GM06990 (cell line): ENCODE results near the gene FOXO6.

ENCODE experiments used
- DNase-seq: peaks from one replicate; pipeline ENCODE4 v3.0.0-alpha.2; 2011; ENCODE audit not compliant: insufficient read length; ENCODE audit errors: extremely low read depth
- H3K27me3 ChIP-seq: replicated peaks from 2 replicates; pipeline ENCODE4 v1.6.0; 2011; ENCODE audit warnings: low read length; ENCODE audit not compliant: control insufficient read depth, insufficient read depth
- H3K36me3 ChIP-seq: 2 replicates; pipeline ENCODE4 v1.5.1; 2011; ENCODE audit warnings: low read length; ENCODE audit not compliant: control insufficient read depth, insufficient read depth
- H3K4me3 ChIP-seq: replicated peaks from 2 replicates; pipeline ENCODE4 v1.5.1; 2011; ENCODE audit warnings: low read depth, mild to moderate bottlenecking, control low read depth, low read length
- TF ChIP-seq, protein P1 (sequence below): IDR thresholded peaks from 2 replicates; pipeline ENCODE4 v1.5.1; 2011; ENCODE audit warnings: low read length, control low read depth, mild to moderate bottlenecking, inconsistent platforms; ENCODE audit not compliant: insufficient read depth, poor library complexity, severe bottlenecking

FOXO6 gene

DNA sequence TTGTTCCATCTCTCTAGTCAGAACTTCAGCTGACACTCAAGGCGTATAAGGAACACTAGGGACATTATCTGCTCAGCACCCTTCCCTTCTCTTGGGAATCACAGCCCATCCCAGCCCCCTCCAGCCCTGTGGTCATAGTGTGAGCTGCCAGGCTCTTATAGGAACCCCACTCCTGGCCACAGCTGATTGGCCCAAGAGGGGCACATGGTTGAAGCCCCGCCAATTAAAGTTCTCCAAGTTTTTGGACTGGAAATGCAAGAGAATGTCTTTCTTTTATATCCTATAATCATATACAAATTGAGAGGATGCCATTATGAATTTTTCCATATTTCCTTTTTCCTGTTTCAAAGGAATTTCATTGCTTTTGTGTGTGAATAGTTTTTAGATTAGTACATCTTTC is 40.7 kb downstream of the FOXO6 start:
- no peak for DNase-seq
- TF ChIP-seq, protein P1, sequence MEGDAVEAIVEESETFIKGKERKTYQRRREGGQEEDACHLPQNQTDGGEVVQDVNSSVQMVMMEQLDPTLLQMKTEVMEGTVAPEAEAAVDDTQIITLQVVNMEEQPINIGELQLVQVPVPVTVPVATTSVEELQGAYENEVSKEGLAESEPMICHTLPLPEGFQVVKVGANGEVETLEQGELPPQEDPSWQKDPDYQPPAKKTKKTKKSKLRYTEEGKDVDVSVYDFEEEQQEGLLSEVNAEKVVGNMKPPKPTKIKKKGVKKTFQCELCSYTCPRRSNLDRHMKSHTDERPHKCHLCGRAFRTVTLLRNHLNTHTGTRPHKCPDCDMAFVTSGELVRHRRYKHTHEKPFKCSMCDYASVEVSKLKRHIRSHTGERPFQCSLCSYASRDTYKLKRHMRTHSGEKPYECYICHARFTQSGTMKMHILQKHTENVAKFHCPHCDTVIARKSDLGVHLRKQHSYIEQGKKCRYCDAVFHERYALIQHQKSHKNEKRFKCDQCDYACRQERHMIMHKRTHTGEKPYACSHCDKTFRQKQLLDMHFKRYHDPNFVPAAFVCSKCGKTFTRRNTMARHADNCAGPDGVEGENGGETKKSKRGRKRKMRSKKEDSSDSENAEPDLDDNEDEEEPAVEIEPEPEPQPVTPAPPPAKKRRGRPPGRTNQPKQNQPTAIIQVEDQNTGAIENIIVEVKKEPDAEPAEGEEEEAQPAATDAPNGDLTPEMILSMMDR = no peak
- Histone ChIP-seq H3K4me3 (no peak overlapping the region), H3K36me3 (no peaks in the 10 kb centered on the region), H3K27me3 (no peaks in the 10 kb centered on the region; the same call in none of the 2 replicates)

DNA sequence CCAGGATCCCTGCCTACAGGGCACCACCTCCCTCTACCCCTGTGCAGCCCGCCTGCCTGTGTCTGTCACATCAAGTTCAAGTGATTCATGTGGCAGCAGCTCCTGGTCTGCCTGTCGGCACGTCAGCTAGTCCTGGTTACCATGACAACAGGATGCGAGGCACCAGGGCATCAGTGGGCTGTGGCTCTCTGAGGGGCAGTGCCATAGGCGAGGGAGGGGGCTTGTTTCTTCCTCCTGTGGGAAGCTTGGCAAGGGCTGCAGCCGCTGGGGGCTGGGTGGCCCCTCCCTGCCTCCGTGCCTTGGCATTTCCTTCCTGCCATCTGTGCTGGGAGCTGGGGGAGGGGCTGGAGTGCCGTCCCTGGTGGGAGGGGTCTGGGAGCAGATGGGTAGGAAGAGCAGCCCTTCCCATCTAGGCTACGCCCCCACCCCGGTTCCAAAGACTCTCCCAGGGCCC is 43.1 kb downstream of the FOXO6 start:
- Histone ChIP-seq H3K27me3 (peaks cover 1% of the 10 kb centered on the region), H3K36me3 (no peaks in the 10 kb centered on the region), H3K4me3 (no peak overlapping the region)
- DNase-seq = no peak
- TF ChIP-seq, protein P1 = no peak

DNA sequence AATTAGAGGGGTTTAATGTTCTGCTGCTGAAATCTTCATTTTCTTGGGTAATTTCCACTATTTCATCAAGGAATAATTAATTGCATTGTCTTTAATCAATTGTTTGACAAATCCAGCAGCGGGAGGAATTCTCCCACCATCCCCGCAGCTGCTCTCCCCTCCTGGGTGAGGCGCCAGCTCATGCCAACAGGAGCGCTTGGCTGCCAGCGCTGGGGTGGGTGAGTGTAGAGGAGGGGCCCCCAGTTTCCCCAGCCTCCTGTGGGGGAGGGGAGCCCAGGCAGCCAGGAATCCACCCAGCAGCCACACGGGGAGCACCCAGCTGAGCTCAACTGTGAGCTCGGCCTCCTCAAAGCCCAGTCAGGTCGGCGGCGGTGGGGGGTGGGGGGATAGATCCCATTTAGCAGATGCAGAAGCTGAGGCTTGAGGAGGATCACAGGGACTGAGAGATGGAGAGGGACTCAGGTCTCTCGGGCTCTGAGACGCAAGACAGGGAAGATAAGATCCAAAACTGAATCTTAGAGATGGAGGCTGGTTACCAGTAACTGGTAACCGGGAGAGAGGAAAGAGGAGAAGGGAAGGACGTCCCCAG is 46.5 kb downstream of the FOXO6 start:
- no peaks in the 10 kb centered on the region for H3K36me3 ChIP-seq
- TF ChIP-seq, protein P1 = no peak
- no peak for DNase-seq
- peaks cover 1% of the 10 kb centered on the region for H3K27me3 ChIP-seq
- H3K4me3 ChIP-seq = no peak overlapping the region

DNA sequence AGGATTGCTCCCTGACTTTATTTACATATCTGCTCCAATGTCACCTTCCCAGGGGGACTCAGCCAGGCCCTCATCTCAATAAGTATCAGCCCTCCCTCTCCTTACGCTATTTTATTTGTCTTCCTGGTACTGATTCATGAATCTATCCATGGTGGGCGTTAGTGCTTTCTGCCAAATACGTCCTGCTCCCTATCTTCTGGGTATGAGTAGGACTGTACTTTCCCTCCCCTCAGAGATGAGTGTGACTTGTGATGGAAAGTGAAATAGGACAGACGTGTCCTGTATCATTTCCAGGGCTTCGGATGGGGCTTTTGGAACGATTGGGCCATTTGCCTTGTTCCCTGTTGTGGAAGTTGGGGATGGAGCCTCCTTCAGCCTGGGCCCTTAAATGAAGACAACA is 47.5 kb downstream of the FOXO6 start:
- Histone ChIP-seq H3K27me3 (peaks cover 1% of the 10 kb centered on the region; the same call in 1 of the 2 replicates), H3K36me3 (no peaks in the 10 kb centered on the region), H3K4me3 (no peak overlapping the region)
- TF ChIP-seq, protein P1 = no peak
- no peak for DNase-seq

DNA sequence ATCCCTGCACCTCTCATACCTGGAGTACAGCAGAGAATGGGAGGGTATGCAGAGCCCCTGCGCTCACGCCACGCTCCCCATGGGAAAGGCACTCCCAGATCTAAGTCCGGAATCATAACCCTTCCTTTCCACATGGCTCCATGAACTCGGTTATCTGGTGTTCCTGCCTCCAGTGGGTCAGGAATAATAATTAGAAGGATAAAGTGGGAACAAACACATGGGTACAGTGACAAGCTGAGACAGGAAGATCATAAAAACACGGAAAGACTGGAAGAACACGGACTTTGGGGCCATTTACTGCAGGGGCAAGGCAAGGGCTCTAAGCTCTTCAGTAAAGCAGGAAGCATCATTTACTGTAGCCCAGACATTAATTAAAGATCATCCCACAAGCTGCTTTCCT is 48.6 kb downstream of the FOXO6 start:
- H3K4me3 ChIP-seq = no peak overlapping the region
- no peak for DNase-seq
- TF ChIP-seq, protein P1 = no peak
- no peaks in the 10 kb centered on the region for H3K36me3 ChIP-seq
- peaks cover 1% of the 10 kb centered on the region; the same call in 1 of the 2 replicates for H3K27me3 ChIP-seq

DNA sequence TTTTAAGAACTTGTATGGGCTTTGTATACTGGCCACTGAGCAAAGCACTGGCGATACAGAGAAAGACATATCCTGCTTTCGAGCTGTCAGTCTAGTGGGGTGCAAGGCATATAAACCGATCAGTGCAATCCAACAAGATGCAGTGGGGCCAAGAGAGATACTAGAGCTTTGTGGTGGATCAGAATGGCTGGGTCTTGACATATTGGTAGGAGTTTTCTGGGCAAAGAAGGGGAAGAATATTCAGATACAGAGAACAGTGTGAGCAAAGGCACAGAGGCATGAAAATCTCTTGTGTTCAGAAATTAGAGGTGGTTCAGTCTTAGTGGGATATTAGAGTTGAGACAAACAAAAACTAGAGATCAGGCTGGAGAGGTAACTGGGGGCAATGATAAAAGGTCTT is 49.2 kb downstream of the FOXO6 start:
- no peak for DNase-seq
- Histone ChIP-seq H3K27me3 (peaks cover 1% of the 10 kb centered on the region; the same call in 1 of the 2 replicates), H3K36me3 (no peaks in the 10 kb centered on the region), H3K4me3 (no peak overlapping the region)
- TF ChIP-seq, protein P1 = no peak
